Measurements from ENCODE around the gene SOX14. TPM values are rescaled to one million over a fixed set of nuclear protein-coding genes. Genes with fewer than 3 reads are reported as not detected.

The SOX14 gene
- total and polyA plus RNA-seq, 2 experiments from 2014 or later: 0.39 TPM; not detected in 1

GRCh38 chr3:137724240-137724639 is 39.9 kb upstream of the SOX14 start:
- Histone ChIP-seq H3K4me2 (no peak overlapping the region), H3K36me3 (ENCODE audit: insufficient read depth) (no peaks in the 10 kb centered on the region), H3K4me1 (ENCODE audit: insufficient read depth) (no peaks in the 10 kb centered on the region), H4K20me1 (replicated peaks; ENCODE audit: insufficient read depth) (no peaks in the 10 kb centered on the region), H3K79me2 (replicated peaks; ENCODE audit: insufficient read depth) (no peaks in the 10 kb centered on the region), H3K27me3 (ENCODE audit: insufficient read depth) (no peaks in the 10 kb centered on the region), H3K4me3 (no peak overlapping the region), H3F3A (replicated peaks; ENCODE audit: low read depth) (no peaks in the 10 kb centered on the region), H3K9me2 (ENCODE audit: insufficient read depth) (peaks cover 3% of the 10 kb centered on the region; the same call in 1 of the 2 replicates), H2AFZ (no peak overlapping the region), H3K27ac (ENCODE audit: low read depth) (no peak overlapping the region)
- Mint-ChIP-seq H3K27ac (no peak overlapping the region), H3K27me3 (ENCODE audit: insufficient read depth, low read depth, poor library complexity) (peaks cover 4% of the 10 kb centered on the region), H3K4me3 (no peak overlapping the region), H3K9me3 (no peaks in the 10 kb centered on the region), H3K36me3 (ENCODE audit: low read depth) (no peaks in the 10 kb centered on the region), H3K4me1 (no peaks in the 10 kb centered on the region)
- TF ChIP-seq JUNB (IDR thresholded peaks at IDR 0.05; ENCODE audit: unreplicated experiment): no peak
- no peak for TF ChIP-seq CREB1 (CRISPR knock-in tag; IDR thresholded peaks at IDR 0.05; ENCODE audit: low read depth)
- no peak for TF ChIP-seq NANOG (IDR thresholded peaks at IDR 0.05; ENCODE audit: borderline replicate concordance)
- TF ChIP-seq ZNF331 (CRISPR knock-in tag; IDR thresholded peaks at IDR 0.05; ENCODE audit: low read depth): no peak
- TF ChIP-seq ZNF114 (CRISPR knock-in tag; IDR thresholded peaks at IDR 0.05): no peak
- DNase-seq (ENCODE audit: low spot score) (no peak), ATAC-seq (no peak)

GRCh38 chr3:137737208-137737607 is 26.9 kb upstream of the SOX14 start:
- DNase-seq (ENCODE audit: low spot score): no peak
- no peak overlapping the region for H3K4me3 Mint-ChIP-seq
- peaks cover 12% of the 10 kb centered on the region; the same call in 2 of the 3 replicates for H3K36me3 Mint-ChIP-seq (ENCODE audit: low read depth)
- peaks cover 21% of the 10 kb centered on the region for H3K9me3 Mint-ChIP-seq
- TF ChIP-seq EZH2 (IDR thresholded peaks at IDR 0.05; ENCODE audit: low read depth, unreplicated experiment) (no peak), ZNF114 (CRISPR knock-in tag; IDR thresholded peaks at IDR 0.05) (no peak), ZNF331 (CRISPR knock-in tag; IDR thresholded peaks at IDR 0.05; ENCODE audit: low read depth) (no peak), CREB1 (CRISPR knock-in tag; IDR thresholded peaks at IDR 0.05; ENCODE audit: low read depth) (no peak), REST (IDR thresholded peaks at IDR 0.05; ENCODE audit: unreplicated experiment) (no peak), ETS1 (IDR thresholded peaks at IDR 0.05) (no peak), EZH2phosphoT487 (IDR thresholded peaks at IDR 0.05; ENCODE audit: unreplicated experiment) (no peak)
- H3K27me3 Mint-ChIP-seq (ENCODE audit: insufficient read depth, low read depth, poor library complexity): peaks cover 2% of the 10 kb centered on the region
- Histone ChIP-seq H3K4me2 (no peak overlapping the region), H2AFZ (no peak overlapping the region), H3K9me2 (ENCODE audit: insufficient read depth) (peaks cover 12% of the 10 kb centered on the region; the same call in 1 of the 2 replicates), H3K27me3 (ENCODE audit: insufficient read depth) (no peaks in the 10 kb centered on the region), H4K20me1 (replicated peaks; ENCODE audit: insufficient read depth) (no peaks in the 10 kb centered on the region), H3K36me3 (ENCODE audit: insufficient read depth) (peaks cover 3% of the 10 kb centered on the region; the same call in 1 of the 2 replicates), H3F3A (replicated peaks; ENCODE audit: low read depth) (no peaks in the 10 kb centered on the region), H3K79me2 (replicated peaks; ENCODE audit: insufficient read depth) (no peaks in the 10 kb centered on the region), H3K4me1 (ENCODE audit: insufficient read depth) (no peaks in the 10 kb centered on the region), H3K27ac (ENCODE audit: low read depth) (no peak overlapping the region), H3K4me3 (no peak overlapping the region)
- no peak for ATAC-seq
- no peak overlapping the region for H3K27ac Mint-ChIP-seq
- H3K4me1 Mint-ChIP-seq: no peaks in the 10 kb centered on the region

All from GM23338 (cell line).